SIG-M5 treated with dmso at 0.1 percent for 504 hours (cell line): ENCODE data around the gene KLF15.
"Not testable (repeated sequence)": the region's sequence is repeated elsewhere in the genome, so short reads cannot be mapped to it uniquely, and the experiment has no call there.

ENCODE experiments used
- DNase-seq: peaks from one replicate; lab custom pipeline; 2025; ENCODE audit not compliant: unreplicated experiment; lab: John Stamatoyannopoulos, UW

Gene KLF15

DNA sequence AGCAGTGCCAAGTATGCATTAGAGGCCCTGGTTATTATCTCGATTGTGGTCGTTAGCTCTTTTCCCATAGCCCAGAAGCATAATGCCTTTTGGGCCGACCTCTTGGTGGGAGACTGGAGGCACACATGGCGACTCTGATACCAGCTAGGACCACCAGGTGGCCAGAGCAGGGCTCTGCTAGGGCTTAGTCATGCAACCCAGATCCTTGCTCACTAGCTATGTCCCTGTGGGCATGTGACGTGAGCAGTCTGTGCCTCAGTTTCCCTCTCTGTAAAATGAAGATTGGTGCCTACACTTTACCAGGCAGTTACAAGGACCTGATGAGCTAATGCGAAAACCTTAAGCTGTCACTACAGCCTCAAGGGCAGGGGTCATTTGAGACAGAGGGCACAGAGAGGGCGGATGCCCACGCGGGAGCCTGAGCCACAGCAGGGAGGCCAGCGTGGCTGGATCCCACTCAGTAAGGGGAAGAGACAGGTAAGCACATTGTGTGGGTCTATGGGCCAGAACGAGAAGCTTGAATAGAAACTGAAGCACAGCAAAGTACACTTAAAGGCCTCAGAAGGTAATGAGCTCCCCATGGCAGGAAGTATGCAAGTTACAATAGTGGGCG is 8.8 kb downstream of the KLF15 start:
- no peak for DNase-seq

- DNase-seq, result no peak
Measured at GRCh38 chr3:126347543-126348161, 9.6 kb downstream of the KLF15 start.

GRCh38 chr3:126346466-126346865 is 10.7 kb downstream of the KLF15 start:
- DNase-seq, result no peak

- DNase-seq, result no peak
Measured at GRCh38 chr3:126345641-126346460, 11.4 kb downstream of the KLF15 start.

GRCh38 chr3:126345231-126345630 is 12.0 kb downstream of the KLF15 start:
- no peak for DNase-seq

DNA sequence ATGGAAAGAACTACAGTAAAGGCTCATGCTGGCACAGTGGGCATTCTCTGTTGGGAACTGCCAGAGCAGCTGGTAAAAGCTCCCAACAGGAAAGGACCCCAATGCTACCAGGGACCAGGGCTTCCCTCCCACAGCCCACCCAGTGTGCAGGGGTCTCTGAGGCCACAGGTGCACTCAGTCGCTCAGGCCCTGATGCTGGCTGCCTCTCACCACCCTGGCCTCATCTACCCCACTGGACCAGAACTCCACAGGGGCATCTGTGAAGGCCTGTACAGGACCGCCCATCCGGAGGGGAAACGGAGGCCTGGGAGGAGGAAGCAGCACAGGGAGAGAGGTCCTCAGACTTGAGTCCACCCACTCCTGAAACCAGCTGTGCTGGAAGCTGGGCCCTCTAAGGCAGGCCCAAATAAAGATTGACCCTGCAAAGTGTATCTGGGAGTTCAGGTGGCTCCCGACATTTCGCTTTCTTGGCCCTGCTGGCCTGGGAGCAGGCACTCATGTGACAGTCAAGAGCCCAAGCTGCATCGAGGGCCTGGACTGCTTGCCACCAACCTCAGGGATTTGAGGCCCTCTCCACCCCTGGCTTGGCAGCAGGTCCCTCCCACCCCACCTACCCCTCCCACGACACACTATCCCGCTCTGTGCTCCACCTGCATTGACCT is 12.7 kb downstream of the KLF15 start:
- DNase-seq, result no peak

DNA sequence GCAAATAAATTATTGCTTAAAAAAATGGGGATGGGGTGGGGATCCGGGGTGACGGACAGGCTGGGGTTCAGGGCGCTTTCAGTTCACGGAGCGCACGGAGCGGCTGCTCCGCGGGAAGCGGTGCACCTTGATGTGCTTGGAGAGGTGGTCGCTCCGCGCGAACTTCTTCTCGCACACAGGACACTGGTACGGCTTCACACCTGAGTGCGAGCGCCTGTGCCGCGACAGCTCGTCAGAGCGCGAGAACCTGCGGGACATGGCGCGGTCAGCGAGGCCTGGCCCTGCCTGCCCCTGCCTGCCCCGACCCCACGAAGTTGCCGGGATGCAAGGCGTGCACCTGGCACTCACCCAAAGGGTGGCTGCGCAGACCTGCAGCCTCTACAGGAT is 13.6 kb downstream of the KLF15 start:
- no peak for DNase-seq

DNA sequence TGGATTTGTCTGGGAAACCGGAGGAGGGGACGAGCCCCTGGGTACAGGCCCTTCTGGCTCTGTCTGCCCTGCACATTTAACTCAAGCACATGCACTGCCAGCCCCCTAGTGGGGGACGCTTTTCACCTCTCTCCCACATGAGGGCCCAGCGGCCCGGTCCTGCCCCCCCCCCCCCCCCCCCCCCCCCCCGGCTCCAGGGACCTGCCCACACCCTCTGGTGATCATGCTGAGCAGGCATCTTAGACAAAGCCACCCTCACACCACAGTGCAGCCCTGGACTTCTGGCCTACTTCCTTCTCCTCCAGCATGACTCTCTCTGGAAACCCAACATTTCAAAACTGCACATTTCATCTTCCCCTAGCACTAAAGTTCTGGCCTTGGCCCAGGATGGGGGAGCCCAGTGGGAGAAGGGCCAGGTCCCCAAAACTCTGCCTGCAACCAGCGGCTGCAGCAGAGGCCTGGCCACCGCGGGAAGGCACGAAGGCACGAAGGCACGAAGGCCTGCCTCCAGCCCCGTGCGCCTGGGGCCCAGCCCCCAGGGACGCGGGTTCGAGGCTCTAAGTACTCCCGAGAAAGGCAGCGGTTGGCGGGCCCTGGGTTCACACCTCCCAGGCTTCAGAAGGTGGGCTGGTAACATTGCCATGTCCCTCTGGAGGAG is 14.1 kb downstream of the KLF15 start:
- DNase-seq, result no peak

DNA sequence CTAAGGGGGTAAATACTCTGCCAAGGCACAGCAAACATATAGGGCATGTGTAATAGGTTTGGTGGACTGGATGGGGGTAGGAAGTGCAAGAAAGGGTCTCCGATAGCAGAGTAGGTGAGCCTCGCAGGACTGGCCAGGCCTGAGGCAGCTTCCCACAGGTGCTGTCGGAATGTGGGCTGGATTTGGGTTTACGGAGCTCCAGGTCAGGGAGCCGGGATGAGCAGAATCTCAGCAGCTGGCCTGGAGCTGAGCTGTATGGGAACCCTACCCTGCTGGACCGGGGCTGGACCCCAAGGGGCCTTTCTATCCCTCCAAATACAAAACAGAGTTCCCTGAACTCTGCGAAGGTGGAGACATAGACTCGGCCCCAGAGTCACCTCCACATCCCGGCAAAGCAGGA is 15.0 kb downstream of the KLF15 start:
- no peak for DNase-seq

DNA sequence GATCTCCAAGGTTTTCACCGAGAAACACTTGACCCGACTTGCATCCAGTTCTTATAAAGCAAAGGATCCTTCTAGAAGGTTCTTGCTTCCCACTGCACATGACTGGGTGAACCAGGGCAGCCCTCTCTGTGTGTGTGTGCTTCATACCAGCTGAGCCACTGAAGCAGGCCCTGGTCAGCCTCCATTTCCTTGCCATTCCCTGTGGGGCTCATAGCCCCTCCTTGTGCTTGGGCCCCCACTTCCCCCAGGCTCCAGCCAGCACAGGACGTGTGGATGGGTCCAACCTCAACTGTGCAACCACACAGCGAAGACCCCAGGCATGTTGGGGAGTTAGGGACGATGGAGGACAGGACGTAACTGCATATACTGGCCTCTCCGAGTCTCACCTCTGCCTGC is 15.5 kb downstream of the KLF15 start:
- DNase-seq, result no peak

GRCh38 chr3:126340943-126341754 is 16.1 kb downstream of the KLF15 start:
- no peak for DNase-seq

DNA sequence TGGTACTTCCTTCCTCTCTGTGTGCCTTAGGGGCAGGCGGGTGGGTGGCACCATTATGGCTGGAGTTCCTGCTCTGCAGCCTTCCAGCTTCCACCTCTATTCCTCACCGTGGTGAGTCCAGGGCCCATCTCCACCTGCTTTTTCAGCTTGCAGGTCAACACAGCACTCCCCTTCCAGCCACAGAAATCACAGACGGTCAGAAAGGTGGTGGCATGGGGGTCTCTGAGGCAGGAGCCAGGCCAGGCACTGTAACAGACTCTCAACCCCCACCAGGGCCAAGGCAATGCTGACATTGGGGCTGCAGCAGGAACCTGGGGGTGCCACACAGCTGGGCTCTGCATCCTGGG is 16.6 kb downstream of the KLF15 start:
- DNase-seq, result no peak

- no peak for DNase-seq
Measured at GRCh38 chr3:126340081-126340511, 17.1 kb downstream of the KLF15 start.

DNA sequence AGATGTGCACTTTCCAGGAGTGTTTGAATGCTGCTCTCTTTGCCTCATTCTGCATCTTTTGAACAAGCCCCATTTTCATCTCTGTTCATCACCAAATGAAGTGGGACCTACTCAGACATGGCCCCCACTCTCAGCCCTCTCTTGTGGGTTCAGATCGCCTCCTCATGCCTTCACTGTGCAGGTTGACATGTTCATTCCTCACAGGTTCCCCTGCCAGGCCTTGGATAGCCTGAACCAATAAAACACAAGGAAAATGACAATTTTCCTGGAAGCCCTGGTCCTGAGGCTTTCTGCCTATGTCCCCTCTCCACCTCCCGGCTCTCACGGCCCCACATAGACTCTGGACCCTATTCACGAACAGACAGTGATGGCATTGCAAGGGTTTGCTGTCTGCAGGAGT is 17.7 kb downstream of the KLF15 start:
- no peak for DNase-seq

DNA sequence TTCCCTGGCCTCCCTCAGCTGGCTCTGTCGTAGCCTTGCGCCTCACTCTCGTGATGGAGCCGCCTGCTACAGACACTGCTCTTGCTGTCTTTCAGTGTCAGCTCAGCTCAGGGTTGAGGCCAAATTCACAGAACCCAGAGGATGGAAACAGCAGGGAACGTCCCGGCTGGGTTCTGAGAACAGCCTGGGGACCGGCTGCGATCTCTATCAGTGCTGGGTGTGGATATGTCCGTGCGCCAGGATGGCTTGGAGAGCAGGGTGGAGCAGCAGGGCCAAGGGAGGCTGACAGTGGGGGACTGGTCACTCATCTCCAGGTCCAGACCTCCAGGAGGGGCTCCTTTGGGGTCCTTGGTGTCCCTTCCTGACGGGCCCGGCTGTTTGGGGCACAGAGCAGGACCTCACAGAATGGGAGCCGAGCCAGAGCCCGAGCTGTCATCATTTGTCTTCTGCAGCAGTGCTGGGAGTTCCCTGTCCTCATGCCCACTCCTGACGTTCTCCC is 18.4 kb downstream of the KLF15 start:
- DNase-seq, result no peak

- no peak for DNase-seq
Measured at GRCh38 chr3:126337980-126338651, 19.1 kb downstream of the KLF15 start.

DNA sequence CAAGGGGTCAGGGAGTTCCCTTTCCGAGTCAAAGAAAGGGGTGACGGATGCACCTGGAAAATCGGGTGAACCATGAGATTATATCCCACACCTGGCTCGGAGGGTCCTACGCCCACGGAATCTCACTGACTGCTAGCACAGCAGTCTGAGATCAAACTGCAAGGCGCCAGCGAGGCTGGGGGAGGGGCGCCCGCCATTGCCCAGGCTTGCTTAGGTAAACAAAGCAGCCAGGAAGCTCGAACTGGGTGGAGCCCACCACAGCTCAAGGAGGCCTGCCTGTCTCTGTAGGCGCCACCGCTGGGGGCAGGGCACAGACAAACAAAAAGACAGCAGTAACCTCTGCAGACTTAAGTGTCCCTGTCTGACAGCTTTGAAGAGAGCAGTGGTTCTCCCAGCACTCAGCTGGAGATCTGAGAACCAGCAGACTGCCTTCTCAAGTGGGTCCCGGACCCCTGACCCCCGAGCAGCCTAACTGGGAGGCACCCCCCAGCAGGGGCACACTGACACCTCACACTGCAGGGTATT is 25.3 kb downstream of the KLF15 start:
- DNase-seq, result not testable (repeated sequence)

DNA sequence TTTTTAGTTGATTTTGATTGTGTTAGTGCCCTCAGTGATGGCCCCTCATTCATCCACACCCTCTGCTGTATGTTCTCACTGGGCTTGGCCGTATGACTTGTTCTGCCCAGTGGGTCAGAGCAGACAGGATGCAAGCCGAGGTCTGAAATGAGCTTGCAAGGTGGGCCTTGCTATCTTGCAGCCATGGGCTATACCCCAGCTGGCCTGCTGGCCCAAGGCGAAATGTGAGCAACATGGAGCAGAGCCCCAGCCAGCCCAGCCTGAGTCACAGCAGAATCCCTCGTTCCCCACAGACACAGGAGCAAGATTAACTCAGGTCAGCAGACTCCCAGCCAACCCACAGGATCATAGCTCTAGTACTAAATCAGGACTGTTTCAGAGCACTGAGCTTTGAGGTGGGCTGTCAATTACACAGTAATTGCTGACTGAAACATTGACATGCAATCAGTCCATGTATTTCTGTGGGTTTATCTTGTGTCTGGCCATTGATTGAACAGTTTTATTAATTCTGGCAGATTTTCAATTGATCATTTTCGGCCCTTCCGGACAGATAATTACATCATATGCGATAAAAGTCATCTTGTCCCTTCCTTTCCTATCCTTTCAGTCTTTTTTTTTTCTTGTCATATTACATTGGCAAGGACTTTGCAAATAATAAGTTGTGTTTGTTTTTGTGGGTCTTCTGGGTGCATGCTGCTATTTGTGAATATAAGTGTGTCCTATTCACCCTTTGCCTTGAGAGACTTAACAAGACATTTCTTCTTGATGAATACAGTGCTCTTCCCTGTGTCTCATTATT is 27.1 kb downstream of the KLF15 start:
- DNase-seq, result no peak

DNA sequence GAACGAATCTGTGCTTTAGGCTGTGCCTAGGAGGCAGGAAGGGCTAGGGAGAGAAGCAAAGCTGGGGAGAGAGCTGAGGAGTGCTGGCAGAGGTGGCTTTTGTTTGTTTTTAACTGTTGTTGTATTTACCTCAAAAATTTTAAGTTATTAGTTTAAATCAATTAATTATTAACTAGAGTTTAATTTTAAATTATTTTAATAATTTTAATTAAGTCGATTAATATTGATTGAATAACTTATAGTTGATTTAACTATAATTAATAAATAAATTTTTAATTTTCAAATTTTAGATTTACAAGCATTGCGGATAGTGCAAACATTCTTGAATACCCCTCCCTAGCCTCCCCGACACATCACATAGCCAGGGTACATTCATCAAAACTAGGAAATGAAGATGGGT is 30.6 kb downstream of the KLF15 start:
- DNase-seq, result no peak
